CD14-positive monocyte (primary cell): Measurements from ENCODE around the gene HSF2. TPM values are rescaled to one million over a fixed set of nuclear protein-coding genes. Genes with fewer than 3 reads are reported as not detected.
A peak's percentile ranks its signal among the peaks of the same experiment; 100 is the strongest.
"Not testable (repeated sequence)": the region's sequence is repeated elsewhere in the genome, so short reads cannot be mapped to it uniquely, and the experiment has no call there.

Experiments used
- DNase-seq, 3 donors: peaks; one replicate each; pipeline ENCODE4 v3.0.0-alpha.2; 2011 to 2022
- H2AFZ ChIP-seq: 2 replicates; pipeline ENCODE4 v1.6.0; 2012; ENCODE audit warnings: mild to moderate bottlenecking, low read depth, low read length, inconsistent platforms; ENCODE audit not compliant: insufficient read depth, poor library complexity, severe bottlenecking
- H3K27ac ChIP-seq, 2 donors: 1 replicate in 1 of 2; 2 replicates in 1 of 2; pipeline ENCODE4 v1.5.1; 2012 to 2013; ENCODE audit warnings: low read length in 2 of 2, control low read depth in 1 of 2, inconsistent platforms in 1 of 2, low read depth in 1 of 2, mild to moderate bottlenecking in 1 of 2
- H3K27me3 ChIP-seq, 2 donors: one replicate each; pipeline versions ENCODE4 v1.6.0 to v1.6.1; 2011 to 2013; ENCODE audit warnings: low read length in 2 of 2; ENCODE audit not compliant: control insufficient read depth in 2 of 2, insufficient read depth in 2 of 2
- H3K36me3 ChIP-seq, 2 donors: replicated peaks in 1 of 2; 1 replicate in 1 of 2; 2 replicates in 1 of 2; pipeline versions ENCODE4 v1.5.1 to v1.6.1; 2012 to 2013; ENCODE audit warnings: low read length in 2 of 2, control low read depth in 1 of 2, inconsistent platforms in 1 of 2, mild to moderate bottlenecking in 1 of 2; ENCODE audit not compliant: insufficient read depth in 2 of 2, control insufficient read depth in 1 of 2
- H3K4me1 ChIP-seq, 2 donors: 1 replicate in 1 of 2; 2 replicates in 1 of 2; pipeline versions ENCODE4 v1.5.1 to v1.6.1; 2012 to 2013; ENCODE audit warnings: low read length in 2 of 2, control low read depth in 1 of 2, inconsistent platforms in 1 of 2, mild to moderate bottlenecking in 1 of 2, moderate library complexity in 1 of 2; ENCODE audit not compliant: insufficient read depth in 2 of 2, control insufficient read depth in 1 of 2
- H3K4me2 ChIP-seq: replicated peaks from 2 replicates; pipeline ENCODE3; 2012; ENCODE audit warnings: low read length, moderate library complexity, mild to moderate bottlenecking; ENCODE audit not compliant: poor library complexity, severe bottlenecking; ENCODE audit errors: extremely low read depth
- H3K4me3 ChIP-seq, 3 experiments: fragments of 200-600 bp in 1 of 3; sonication (generic) in 1 of 3; replicated peaks in 1 of 3; 1 replicate in 2 of 3; 2 replicates in 1 of 3; pipeline ENCODE4 v1.5.1; 2011 to 2013; ENCODE audit warnings: low read length in 3 of 3, mild to moderate bottlenecking in 3 of 3, control low read depth in 2 of 3, low read depth in 2 of 3, inconsistent platforms in 1 of 3, moderate library complexity in 1 of 3
- H3K79me2 ChIP-seq: 2 replicates; pipeline ENCODE4 v1.6.0; 2012; ENCODE audit warnings: mild to moderate bottlenecking, control low read depth, inconsistent platforms, low read length, moderate library complexity; ENCODE audit not compliant: insufficient read depth
- H3K9ac ChIP-seq: 2 replicates; pipeline ENCODE4 v1.6.0; 2017; ENCODE audit warnings: low read length, mild to moderate bottlenecking; ENCODE audit not compliant: insufficient read depth, poor library complexity, severe bottlenecking
- H3K9me3 ChIP-seq, 2 donors: replicated peaks in 1 of 2; 1 replicate in 1 of 2; 2 replicates in 1 of 2; pipeline versions ENCODE4 v1.5.1 to v1.6.1; 2012 to 2013; ENCODE audit warnings: low read length in 2 of 2, control low read depth in 1 of 2; ENCODE audit not compliant: control insufficient read depth in 1 of 2, insufficient read depth in 1 of 2
- H4K20me1 ChIP-seq: 2 replicates; pipeline ENCODE4 v1.6.0; 2012; ENCODE audit warnings: mild to moderate bottlenecking, low read length, control low read depth, moderate library complexity; ENCODE audit not compliant: insufficient read depth
- H3K27ac Mint-ChIP-seq, 7 donors: one replicate each; pipeline ENCODE4 v1.8.0; 2020; ENCODE audit warnings: mild to moderate bottlenecking in 7 of 7, mixed read lengths in 7 of 7, moderate library complexity in 6 of 7, inconsistent platforms in 2 of 7
- H3K27me3 Mint-ChIP-seq, 3 donors: one replicate each; pipeline ENCODE4 v1.8.0; 2021 to 2022; ENCODE audit warnings: low read depth in 3 of 3, mild to moderate bottlenecking in 3 of 3, mixed read lengths in 3 of 3, moderate library complexity in 3 of 3, inconsistent platforms in 1 of 3
- H3K36me3 Mint-ChIP-seq, 2 donors: one replicate each; pipeline ENCODE4 v1.8.0; 2020; ENCODE audit warnings: mixed read lengths in 2 of 2, inconsistent platforms in 1 of 2, mild to moderate bottlenecking in 1 of 2
- H3K4me1 Mint-ChIP-seq: one replicate; pipeline ENCODE4 v1.8.0; 2020; ENCODE audit warnings: mild to moderate bottlenecking, mixed read lengths
- H3K4me3 Mint-ChIP-seq, 2 donors: one replicate each; pipeline ENCODE4 v1.8.0; 2020; ENCODE audit warnings: mild to moderate bottlenecking in 2 of 2, mixed read lengths in 2 of 2, moderate library complexity in 1 of 2
- H3K9me3 Mint-ChIP-seq, 7 donors: one replicate each; pipeline ENCODE4 v1.8.0; 2020 to 2022; ENCODE audit warnings: mixed read lengths in 7 of 7, mild to moderate bottlenecking in 6 of 7, moderate library complexity in 6 of 7, inconsistent platforms in 2 of 7
- CTCF ChIP-seq: fragments of 200-600 bp; IDR thresholded peaks from one replicate; pipeline ENCODE4 v1.8.0; 2022; ENCODE audit warnings: antibody characterized with exemption, mild to moderate bottlenecking
- WGBS: methylation state at CpG from one replicate; pipeline ENCODE4 v1.1.5; 2013; ENCODE audit warnings: missing lambda C conversion rate; ENCODE audit not compliant: insufficient coverage; 5-methylcytosine and 5-hydroxymethylcytosine counted together
- intact Hi-C, 2 donors: fragments of 100-400 bp; cut with micrococcal nuclease; formaldehyde crosslinking; loops; one replicate each; pipeline versions ENCODE4 v1.15.0 to v1.15.1; 2023
- polyA plus RNA-seq, 3 donors: library from polyadenylated mRNA; depleted of rRNA in 1 of 3; unstranded in 2 of 3; stranded (reverse) in 1 of 3; fragments of 300-500 nt in 2 of 3; fragments of >200 nt in 1 of 3; fragmentation: Illumina TruSeq in 2 of 3; gene quantifications; 1 replicate in 2 of 3; 2 replicates in 1 of 3; pipeline ENCODE4 v1.2.3, GENCODE V29; 2012 to 2021

HSF2 gene
- polyA plus RNA-seq, 3 donors = 2.3 to 8.8 (median 2.6) TPM

GRCh38 chr6:122458087-122458486, 58.6 kb downstream of the HSF2 start:
- Histone ChIP-seq H3K27me3 (no peaks in the 10 kb centered on the region), H3K4me3 (no peak overlapping the region), H3K36me3 (peaks cover 58 to 65% of the 10 kb centered on the region in 2 donors), H4K20me1 (peaks cover 100% of the 10 kb centered on the region), H3K9ac (no peak overlapping the region), H3K4me2 (no peak overlapping the region), H2AFZ (no peak overlapping the region), H3K9me3 (no peaks in the 10 kb centered on the region), H3K4me1 (no peaks in the 10 kb centered on the region), H3K79me2 (peaks cover 59% of the 10 kb centered on the region), H3K27ac (no peak overlapping the region)
- no CpG with 5 or more reads among the region's 1 CpG for WGBS
- intact Hi-C loops = no loop called here
- no peak for TF ChIP-seq CTCF
- Mint-ChIP-seq H3K27me3 (no peaks in the 10 kb centered on the region), H3K36me3 (peaks cover 46 to 55% of the 10 kb centered on the region in 2 donors), H3K27ac (no peak overlapping the region), H3K9me3 (no peaks in the 10 kb centered on the region), H3K4me1 (peaks cover 11% of the 10 kb centered on the region), H3K4me3 (no peak overlapping the region)
- DNase-seq = no peak

GRCh38 chr6:122459240-122459639, 59.8 kb downstream of the HSF2 start:
- Histone ChIP-seq H3K79me2 (peaks cover 71% of the 10 kb centered on the region), H4K20me1 (peaks cover 100% of the 10 kb centered on the region), H3K27me3 (no peaks in the 10 kb centered on the region), H3K4me3 (no peak overlapping the region), H3K9me3 (no peaks in the 10 kb centered on the region), H3K4me2 (no peak overlapping the region), H3K4me1 (no peaks in the 10 kb centered on the region), H3K27ac (peak overlapping the region in 1 of 2 donors; percentile 20), H2AFZ (no peak overlapping the region), H3K36me3 (peaks cover 49 to 63% of the 10 kb centered on the region in 2 donors), H3K9ac (no peak overlapping the region)
- Mint-ChIP-seq H3K4me3 (no peak overlapping the region), H3K27me3 (no peaks in the 10 kb centered on the region), H3K36me3 (peaks cover 38 to 52% of the 10 kb centered on the region in 2 donors), H3K4me1 (peaks cover 15% of the 10 kb centered on the region), H3K27ac (no peak overlapping the region), H3K9me3 (no peaks in the 10 kb centered on the region)
- TF ChIP-seq CTCF = no peak
- DNase-seq = no peak
- WGBS = no CpG with 5 or more reads among the region's 2 CpGs
- intact Hi-C loops = no loop called here

- Mint-ChIP-seq H3K4me1 (peaks cover 15% of the 10 kb centered on the region), H3K36me3 (peaks cover 33 to 47% of the 10 kb centered on the region in 2 donors)
- H3K4me3 ChIP-seq, H3K9me3 Mint-ChIP-seq, H3K9ac ChIP-seq, H3K4me2 ChIP-seq, intact Hi-C loops, H2AFZ ChIP-seq, DNase-seq, H3K4me3 Mint-ChIP-seq, H3K9me3 ChIP-seq, H3K27me3 Mint-ChIP-seq, H3K27ac Mint-ChIP-seq, H3K27me3 ChIP-seq, H3K4me1 ChIP-seq, H3K27ac ChIP-seq: not testable (repeated sequence)
- Histone ChIP-seq H3K36me3 (peaks cover 42 to 63% of the 10 kb centered on the region in 2 donors), H3K79me2 (peaks cover 78% of the 10 kb centered on the region), H4K20me1 (peaks cover 100% of the 10 kb centered on the region)
- 100% methylated on average over 2 of the region's 8 CpGs for WGBS
These were observed 60.5 kb downstream of the HSF2 start for GRCh38 chr6:122459865-122460416.
